Measurements from ENCODE around the gene SRSF4.
"Not testable (repeated sequence)": the region's sequence is repeated elsewhere in the genome, so short reads cannot be mapped to it uniquely, and the experiment has no call there.

Gene SRSF4

GRCh38 chr1:29142714-29143113, 39.0 kb downstream of the SRSF4 start:
- Mint-ChIP-seq H3K4me3 (no peak overlapping the region), H3K36me3 (ENCODE audit: low read depth) (peaks cover 36% of the 10 kb centered on the region), H3K27ac (no peak overlapping the region), H3K27me3 (ENCODE audit: low read depth) (no peaks in the 10 kb centered on the region), H3K9me3 (no peaks in the 10 kb centered on the region), H3K4me1 (ENCODE audit: low read depth) (no peaks in the 10 kb centered on the region)
- DNase-seq (ENCODE audit: low spot score), result no peak

GRCh38 chr1:29136391-29136915, 45.2 kb downstream of the SRSF4 start:
- Mint-ChIP-seq H3K4me1 (ENCODE audit: low read depth) (peaks cover 2% of the 10 kb centered on the region), H3K27me3 (ENCODE audit: low read depth) (peaks cover 6% of the 10 kb centered on the region), H3K9me3 (no peaks in the 10 kb centered on the region), H3K4me3 (no peak overlapping the region), H3K27ac (no peak overlapping the region), H3K36me3 (ENCODE audit: low read depth) (no peaks in the 10 kb centered on the region)
- no peak for DNase-seq (ENCODE audit: low spot score)

DNA sequence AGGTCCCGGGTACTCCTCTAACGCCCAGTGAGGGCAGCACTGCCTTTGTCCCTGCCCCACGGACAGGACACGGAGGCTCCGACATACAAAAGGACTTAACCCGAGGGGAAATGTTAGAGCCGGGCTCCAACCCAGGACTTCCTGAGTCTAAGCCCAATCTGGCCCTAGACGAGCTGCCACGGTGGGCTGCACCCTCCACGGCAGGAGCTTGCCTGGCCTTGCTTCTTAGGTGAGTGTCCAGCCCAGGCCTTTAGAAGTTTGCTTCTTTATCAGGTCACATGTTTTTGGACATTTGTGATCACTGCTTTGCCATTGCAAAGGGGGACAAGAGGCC, 47.0 kb downstream of the SRSF4 start:
- Mint-ChIP-seq H3K27me3 (ENCODE audit: low read depth) (peaks cover 6% of the 10 kb centered on the region), H3K27ac (no peak overlapping the region)
- no peak for DNase-seq (ENCODE audit: low spot score)

GRCh38 chr1:29133861-29134694, 47.6 kb downstream of the SRSF4 start:
- DNase-seq (ENCODE audit: low spot score), result no peak
- Mint-ChIP-seq H3K27ac (no peak overlapping the region), H3K36me3 (ENCODE audit: low read depth) (no peaks in the 10 kb centered on the region), H3K27me3 (ENCODE audit: low read depth) (peaks cover 6% of the 10 kb centered on the region), H3K4me3 (no peak overlapping the region), H3K4me1 (ENCODE audit: low read depth) (peaks cover 2% of the 10 kb centered on the region), H3K9me3 (no peaks in the 10 kb centered on the region)

More for the DNA sequence above, 47.0 kb downstream of the SRSF4 start:
- Mint-ChIP-seq H3K4me1 (ENCODE audit: low read depth) (peaks cover 2% of the 10 kb centered on the region), H3K36me3 (ENCODE audit: low read depth) (no peaks in the 10 kb centered on the region), H3K4me3 (no peak overlapping the region), H3K9me3 (no peaks in the 10 kb centered on the region)

GRCh38 chr1:29131056-29131455, 50.6 kb downstream of the SRSF4 start:
- H3K27me3 Mint-ChIP-seq (ENCODE audit: low read depth); H3K4me1 Mint-ChIP-seq (ENCODE audit: low read depth); H3K4me3 Mint-ChIP-seq; H3K36me3 Mint-ChIP-seq (ENCODE audit: low read depth); H3K27ac Mint-ChIP-seq; DNase-seq (ENCODE audit: low spot score); H3K9me3 Mint-ChIP-seq: not testable (repeated sequence)

DNA sequence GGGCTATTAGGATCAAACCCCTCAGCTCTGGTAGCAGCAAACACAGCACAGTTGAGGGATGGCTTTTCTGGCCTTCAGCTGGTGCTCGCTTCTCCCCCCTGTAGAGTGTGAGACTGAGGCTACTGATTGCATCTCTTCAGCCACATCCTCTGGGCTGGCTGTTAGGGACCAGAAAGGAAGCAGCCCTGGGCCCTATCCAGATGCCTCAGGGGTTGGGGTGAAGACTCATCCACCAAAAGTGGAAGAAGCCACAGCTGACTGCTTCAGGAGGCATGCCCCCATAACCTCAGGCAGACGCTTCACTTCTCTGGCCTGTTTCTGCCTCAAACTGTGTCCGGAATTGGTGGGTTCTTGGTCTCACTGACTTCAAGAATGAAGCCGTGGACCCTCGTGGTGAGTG, 51.8 kb downstream of the SRSF4 start:
- no peaks in the 10 kb centered on the region for H3K36me3 Mint-ChIP-seq (ENCODE audit: low read depth)
- no peak overlapping the region for H3K27ac Mint-ChIP-seq
- peaks cover 6% of the 10 kb centered on the region for H3K4me1 Mint-ChIP-seq (ENCODE audit: low read depth)
- no peak overlapping the region for H3K4me3 Mint-ChIP-seq
- no peak for DNase-seq (ENCODE audit: low spot score)
- no peaks in the 10 kb centered on the region for H3K9me3 Mint-ChIP-seq
- peaks cover 18% of the 10 kb centered on the region for H3K27me3 Mint-ChIP-seq (ENCODE audit: low read depth)

GRCh38 chr1:29128739-29129138, 53.0 kb downstream of the SRSF4 start:
- DNase-seq (ENCODE audit: low spot score), result no peak
- peaks cover 19% of the 10 kb centered on the region for H3K27me3 Mint-ChIP-seq (ENCODE audit: low read depth)
- H3K4me3 Mint-ChIP-seq, result no peak overlapping the region
- H3K9me3 Mint-ChIP-seq, result no peaks in the 10 kb centered on the region
- H3K27ac Mint-ChIP-seq, result no peak overlapping the region
- peaks cover 4% of the 10 kb centered on the region for H3K4me1 Mint-ChIP-seq (ENCODE audit: low read depth)
- no peaks in the 10 kb centered on the region for H3K36me3 Mint-ChIP-seq (ENCODE audit: low read depth)

DNA sequence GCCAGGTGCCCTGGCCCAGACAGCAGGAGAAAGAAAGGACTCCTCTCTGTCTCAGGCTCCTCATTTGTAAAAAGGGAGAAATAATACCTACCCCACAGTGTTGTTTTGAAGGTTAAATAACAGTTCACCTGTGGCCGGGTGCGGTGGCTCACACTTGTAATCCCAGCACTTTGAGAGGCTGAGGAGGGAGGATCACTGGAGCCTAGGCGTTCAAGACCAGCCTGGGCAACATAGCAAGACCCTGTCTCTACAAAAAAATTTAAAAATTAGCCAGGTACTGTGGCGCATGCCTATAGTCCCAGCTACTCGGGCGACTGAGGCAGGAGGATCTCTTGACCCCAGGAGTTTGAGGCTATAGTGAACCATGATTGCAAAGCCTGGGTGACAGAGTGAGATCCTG, 55.5 kb downstream of the SRSF4 start:
- peak overlapping the region; percentile 80 for H3K4me3 Mint-ChIP-seq
- no peak for DNase-seq (ENCODE audit: low spot score)
- H3K27ac Mint-ChIP-seq, result no peak overlapping the region
- H3K4me1 Mint-ChIP-seq (ENCODE audit: low read depth), result peaks cover 4% of the 10 kb centered on the region
- H3K27me3 Mint-ChIP-seq (ENCODE audit: low read depth), result peaks cover 22% of the 10 kb centered on the region
- H3K36me3 Mint-ChIP-seq (ENCODE audit: low read depth), result no peaks in the 10 kb centered on the region
- H3K9me3 Mint-ChIP-seq, result no peaks in the 10 kb centered on the region

DNA sequence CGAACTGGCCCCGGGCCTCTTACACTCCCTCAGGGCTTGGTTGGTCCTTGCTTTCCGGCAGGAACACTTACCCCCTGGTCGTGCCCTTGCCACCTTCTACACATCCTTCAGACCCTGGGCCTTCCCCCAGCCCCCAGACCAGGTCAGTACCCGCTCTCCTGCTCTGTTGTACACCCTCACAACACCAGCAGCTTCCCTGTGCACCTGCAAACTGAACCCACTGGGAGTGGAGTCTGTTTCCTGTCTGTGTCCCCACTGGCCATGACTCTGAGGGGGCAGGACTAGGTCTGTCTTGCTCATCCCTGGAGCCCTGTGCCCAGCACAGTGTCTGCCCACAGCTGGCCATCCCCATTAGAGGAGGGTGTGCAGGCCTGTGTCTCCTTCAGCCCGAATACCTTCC, 55.9 kb downstream of the SRSF4 start:
- no peaks in the 10 kb centered on the region for H3K36me3 Mint-ChIP-seq (ENCODE audit: low read depth)
- no peak overlapping the region for H3K27ac Mint-ChIP-seq
- DNase-seq (ENCODE audit: low spot score), result no peak
- no peaks in the 10 kb centered on the region for H3K9me3 Mint-ChIP-seq
- peaks cover 4% of the 10 kb centered on the region for H3K4me1 Mint-ChIP-seq (ENCODE audit: low read depth)
- peaks cover 25% of the 10 kb centered on the region for H3K27me3 Mint-ChIP-seq (ENCODE audit: low read depth)
- peak overlapping the region; percentile 80 for H3K4me3 Mint-ChIP-seq

GRCh38 chr1:29125237-29125641, 56.5 kb downstream of the SRSF4 start:
- Mint-ChIP-seq H3K4me3 (peak overlapping the region; percentile 80), H3K36me3 (ENCODE audit: low read depth) (peaks cover 2% of the 10 kb centered on the region), H3K27me3 (ENCODE audit: low read depth) (peaks cover 31% of the 10 kb centered on the region), H3K27ac (peak overlapping the region; percentile 58), H3K9me3 (no peaks in the 10 kb centered on the region), H3K4me1 (ENCODE audit: low read depth) (peaks cover 4% of the 10 kb centered on the region)
- no peak for DNase-seq (ENCODE audit: low spot score)

DNA sequence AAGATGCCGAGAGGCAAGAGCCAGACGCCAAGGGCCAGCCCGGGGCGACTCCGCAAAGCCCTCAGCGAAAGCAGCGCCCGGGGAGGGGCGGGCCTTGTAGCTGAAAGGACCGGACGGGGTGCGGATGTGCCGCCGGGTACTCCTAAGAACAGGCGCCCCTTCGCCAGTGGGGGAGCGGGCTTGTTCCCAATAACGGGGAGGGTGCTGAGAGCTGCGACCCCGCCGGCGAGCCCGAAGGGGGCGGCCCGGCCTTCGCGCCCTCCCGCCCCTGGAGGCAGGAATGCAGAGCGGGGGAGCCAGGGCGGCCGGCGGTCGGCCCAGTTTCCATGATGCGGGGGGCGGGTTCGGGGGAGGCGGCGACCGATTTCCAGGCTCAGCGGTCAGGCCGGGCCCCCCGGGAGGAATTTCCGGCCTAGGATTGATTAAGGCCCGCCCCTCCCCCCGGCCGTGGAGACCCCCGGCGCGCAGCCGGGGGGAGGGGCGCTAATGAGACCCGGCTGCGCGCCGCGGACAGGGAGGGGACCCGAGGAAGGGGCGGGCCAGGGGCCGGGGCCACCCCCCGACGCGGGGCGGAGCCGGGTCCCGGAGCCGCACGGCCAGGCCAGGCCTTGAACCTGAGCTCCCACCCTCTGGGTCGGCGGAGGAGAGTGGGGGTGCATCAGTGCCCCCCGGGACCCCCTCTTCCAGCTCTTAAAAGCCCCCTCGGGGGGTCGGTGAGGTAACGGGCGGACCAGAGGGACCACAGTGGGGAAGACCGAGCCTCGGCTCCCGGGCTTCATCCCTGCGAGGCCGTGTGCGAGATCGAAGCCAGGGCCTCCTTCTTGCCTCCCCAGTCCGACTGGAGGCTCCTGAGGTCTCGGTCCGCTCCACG, 57.1 kb downstream of the SRSF4 start:
- Mint-ChIP-seq H3K4me1 (ENCODE audit: low read depth) (peaks cover 4% of the 10 kb centered on the region), H3K4me3 (peak overlapping the region; percentile 70), H3K9me3 (no peaks in the 10 kb centered on the region), H3K27me3 (ENCODE audit: low read depth) (peaks cover 33% of the 10 kb centered on the region), H3K36me3 (ENCODE audit: low read depth) (peaks cover 6% of the 10 kb centered on the region), H3K27ac (no peak overlapping the region)
- peak; percentile 60 for DNase-seq (ENCODE audit: low spot score)

GRCh38 chr1:29123887-29124365, 57.8 kb downstream of the SRSF4 start, which contains the start of gene TMEM200B:
Gene TMEM200B (minus strand): TSS chr1:29123903. CDS start chr1:29121828, 2,075 bp downstream.
- Mint-ChIP-seq H3K36me3 (ENCODE audit: low read depth) (peaks cover 9% of the 10 kb centered on the region), H3K9me3 (no peaks in the 10 kb centered on the region), H3K27ac (no peak within 1 kb of the TSS), H3K27me3 (ENCODE audit: low read depth) (peaks cover 33% of the 10 kb centered on the region), H3K4me1 (ENCODE audit: low read depth) (peaks cover 4% of the 10 kb centered on the region), H3K4me3 (peak within 1 kb of the TSS; percentile 70)
- no peak for DNase-seq (ENCODE audit: low spot score)

DNA sequence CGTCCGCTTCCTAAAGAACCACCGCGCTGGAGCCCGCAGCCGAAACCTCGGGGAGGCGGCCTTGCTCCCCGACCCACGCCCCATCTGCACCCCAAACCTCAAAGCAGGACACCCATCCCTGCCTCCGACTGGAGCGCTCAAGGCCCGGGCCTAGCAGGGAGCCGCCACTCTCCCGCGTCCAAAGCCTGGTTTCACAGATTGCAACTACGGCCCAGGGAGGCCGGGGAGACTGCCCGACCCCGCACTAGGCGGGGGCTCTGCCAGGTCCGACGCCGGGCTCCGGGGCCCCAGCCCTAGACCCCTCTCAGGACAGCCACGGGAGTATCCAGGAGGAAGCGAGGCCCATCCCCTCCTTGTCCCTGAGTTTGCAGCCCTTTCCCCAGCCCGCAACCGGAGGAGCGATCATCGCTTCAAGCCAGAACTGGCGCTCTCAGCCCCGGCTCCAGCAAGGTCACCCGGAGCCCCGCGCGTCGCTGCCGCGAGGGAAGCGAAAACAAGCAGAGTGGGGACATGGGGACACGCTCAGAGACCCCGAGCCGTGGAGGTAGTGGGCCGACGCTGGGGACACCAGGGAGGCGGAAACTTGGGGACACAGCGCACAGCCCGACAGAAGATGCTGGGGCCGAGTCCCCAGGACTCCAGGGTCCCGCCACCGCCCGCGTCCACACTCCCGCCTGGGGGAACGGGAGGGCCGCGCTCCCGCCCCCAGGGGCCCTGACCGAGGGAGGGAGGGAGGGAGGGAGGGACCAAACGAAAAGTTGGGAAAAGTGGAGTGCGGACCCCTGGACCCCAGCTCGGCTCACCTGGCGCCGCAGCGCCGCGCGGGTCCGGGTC, 58.4 kb downstream of the SRSF4 start:
- H3K36me3 Mint-ChIP-seq (ENCODE audit: low read depth), result peaks cover 14% of the 10 kb centered on the region
- DNase-seq (ENCODE audit: low spot score), result no peak
- peaks cover 4% of the 10 kb centered on the region for H3K4me1 Mint-ChIP-seq (ENCODE audit: low read depth)
- H3K9me3 Mint-ChIP-seq, result no peaks in the 10 kb centered on the region
- peaks cover 33% of the 10 kb centered on the region for H3K27me3 Mint-ChIP-seq (ENCODE audit: low read depth)
- H3K4me3 Mint-ChIP-seq, result peak overlapping the region; percentile 66
- H3K27ac Mint-ChIP-seq, result no peak overlapping the region

All from T-helper 2 cell treated with Interferon-gamma antibody and Interleukin-4, amounts not matched to agents 5 μg/mL and 100 μg/mL, for 36 hours (primary cell).